GM12865 (cell line): Measurements from ENCODE around the gene CTNNA3.

ENCODE experiments used
- DNase-seq: peaks from one replicate; pipeline ENCODE4 v3.0.0; 2010; ENCODE audit warnings: low read depth
- H3K4me3 ChIP-seq: 2 replicates; pipeline ENCODE4 v1.5.1; 2011; ENCODE audit warnings: mild to moderate bottlenecking, low read depth, low read length, control low read depth
- CTCF ChIP-seq: IDR thresholded peaks from 2 replicates; pipeline ENCODE4 v1.5.1; 2011; ENCODE audit warnings: low read length, control low read depth, low read depth, inconsistent platforms; ENCODE audit not compliant: insufficient read depth; ENCODE audit errors: missing control alignments

CTNNA3 gene

GRCh38 chr10:66294538-66294937 lies 1401.5 kb downstream of the CTNNA3 start:
- TF ChIP-seq CTCF, result no peak
- no peak overlapping the region for H3K4me3 ChIP-seq
- DNase-seq, result no peak

GRCh38 chr10:66292922-66293321 lies 1403.1 kb downstream of the CTNNA3 start:
- no peak for DNase-seq
- no peak overlapping the region for H3K4me3 ChIP-seq
- TF ChIP-seq CTCF, result no peak

DNA sequence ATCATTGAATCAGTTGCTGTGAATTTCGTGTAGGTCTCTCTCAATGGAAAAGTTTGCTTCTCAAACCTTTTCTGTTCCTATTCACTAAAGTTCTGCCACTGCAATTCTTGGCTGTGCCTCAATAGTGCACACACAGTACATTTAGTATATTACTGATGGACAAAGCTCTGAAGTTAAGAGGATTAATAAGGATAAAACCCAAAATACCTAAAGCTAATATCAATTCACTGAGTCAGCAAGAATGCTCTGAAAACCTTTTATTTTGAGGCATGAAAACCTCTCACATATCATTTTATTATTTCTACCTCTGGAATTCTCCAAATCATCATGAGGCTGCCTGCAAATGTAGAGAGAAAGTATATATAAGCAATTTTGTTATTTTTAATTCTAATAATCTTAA lies 1403.5 kb downstream of the CTNNA3 start:
- DNase-seq, result no peak
- no peak for TF ChIP-seq CTCF
- no peak overlapping the region for H3K4me3 ChIP-seq

GRCh38 chr10:66291133-66291532 lies 1404.9 kb downstream of the CTNNA3 start:
- no peak for DNase-seq
- no peak overlapping the region for H3K4me3 ChIP-seq
- TF ChIP-seq CTCF, result no peak

DNA sequence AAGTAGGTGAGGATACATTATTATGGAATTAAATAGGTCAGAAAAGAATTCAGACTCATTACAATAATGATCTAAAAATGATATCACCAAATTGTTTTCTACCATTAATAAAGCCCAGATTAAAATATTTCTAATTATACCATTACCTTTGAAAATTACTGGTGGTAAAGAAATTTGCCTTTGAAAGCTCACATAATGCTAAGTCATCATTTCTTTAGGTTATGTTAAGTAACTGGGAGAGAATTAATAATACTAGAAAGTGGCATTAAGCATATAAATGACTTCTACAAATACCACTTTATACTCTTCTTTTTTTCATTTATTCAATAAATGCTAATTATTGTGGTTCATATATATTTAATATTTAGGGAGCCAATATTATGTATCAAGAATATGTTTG lies 1411.4 kb downstream of the CTNNA3 start:
- no peak for TF ChIP-seq CTCF
- DNase-seq, result no peak
- no peak overlapping the region for H3K4me3 ChIP-seq

GRCh38 chr10:66283874-66284464 lies 1412.0 kb downstream of the CTNNA3 start:
- TF ChIP-seq CTCF, result no peak
- DNase-seq, result no peak
- H3K4me3 ChIP-seq, result no peak overlapping the region

DNA sequence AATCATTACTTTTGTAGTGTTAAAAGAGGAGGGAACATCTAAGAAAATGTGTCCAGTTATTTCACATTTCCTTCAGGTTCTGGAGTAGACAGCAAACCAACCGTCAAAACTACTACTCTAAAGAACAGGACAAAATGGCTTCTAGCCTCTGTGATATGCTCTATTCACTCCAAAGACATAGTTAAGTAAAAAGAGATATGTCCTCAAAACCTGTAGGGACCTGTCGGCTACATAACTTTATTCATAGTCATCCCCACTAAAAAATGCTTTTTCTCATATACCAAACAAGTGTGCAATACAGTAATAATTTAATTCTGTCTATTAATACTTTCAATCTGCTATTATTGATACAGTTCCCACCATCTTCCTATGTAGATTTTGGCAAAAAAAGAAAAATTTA lies 1412.9 kb downstream of the CTNNA3 start:
- no peak for TF ChIP-seq CTCF
- DNase-seq, result no peak
- no peak overlapping the region for H3K4me3 ChIP-seq
